ENCODE data around the gene OR13C4.

OR13C4 gene

GRCh38 chr9:104527109-104527508 is at the start of gene OR13C4:
Gene OR13C4, minus strand, starts transcription at chr9:104527209. Its CDS starts 0 bp downstream, at chr9:104527209.
- Histone ChIP-seq H3K27me3 (no peaks in the 10 kb centered on the region), H3K4me3 (ENCODE audit: low read depth in 1 of 2, low read length in 1 of 2) (no peak within 1 kb of the TSS), H3K9me3 (no peaks in the 10 kb centered on the region), H3K4me1 (ENCODE audit: control insufficient read depth in 1 of 2, insufficient read depth in 1 of 2, low read depth in 1 of 2, low read length in 1 of 2) (no peaks in the 10 kb centered on the region), H3K36me3 (no peaks in the 10 kb centered on the region), H3K27ac (no peak within 1 kb of the TSS)
- TF ChIP-seq, protein P1, sequence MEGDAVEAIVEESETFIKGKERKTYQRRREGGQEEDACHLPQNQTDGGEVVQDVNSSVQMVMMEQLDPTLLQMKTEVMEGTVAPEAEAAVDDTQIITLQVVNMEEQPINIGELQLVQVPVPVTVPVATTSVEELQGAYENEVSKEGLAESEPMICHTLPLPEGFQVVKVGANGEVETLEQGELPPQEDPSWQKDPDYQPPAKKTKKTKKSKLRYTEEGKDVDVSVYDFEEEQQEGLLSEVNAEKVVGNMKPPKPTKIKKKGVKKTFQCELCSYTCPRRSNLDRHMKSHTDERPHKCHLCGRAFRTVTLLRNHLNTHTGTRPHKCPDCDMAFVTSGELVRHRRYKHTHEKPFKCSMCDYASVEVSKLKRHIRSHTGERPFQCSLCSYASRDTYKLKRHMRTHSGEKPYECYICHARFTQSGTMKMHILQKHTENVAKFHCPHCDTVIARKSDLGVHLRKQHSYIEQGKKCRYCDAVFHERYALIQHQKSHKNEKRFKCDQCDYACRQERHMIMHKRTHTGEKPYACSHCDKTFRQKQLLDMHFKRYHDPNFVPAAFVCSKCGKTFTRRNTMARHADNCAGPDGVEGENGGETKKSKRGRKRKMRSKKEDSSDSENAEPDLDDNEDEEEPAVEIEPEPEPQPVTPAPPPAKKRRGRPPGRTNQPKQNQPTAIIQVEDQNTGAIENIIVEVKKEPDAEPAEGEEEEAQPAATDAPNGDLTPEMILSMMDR (IDR thresholded peaks at IDR 0.05): no peak

DNA sequence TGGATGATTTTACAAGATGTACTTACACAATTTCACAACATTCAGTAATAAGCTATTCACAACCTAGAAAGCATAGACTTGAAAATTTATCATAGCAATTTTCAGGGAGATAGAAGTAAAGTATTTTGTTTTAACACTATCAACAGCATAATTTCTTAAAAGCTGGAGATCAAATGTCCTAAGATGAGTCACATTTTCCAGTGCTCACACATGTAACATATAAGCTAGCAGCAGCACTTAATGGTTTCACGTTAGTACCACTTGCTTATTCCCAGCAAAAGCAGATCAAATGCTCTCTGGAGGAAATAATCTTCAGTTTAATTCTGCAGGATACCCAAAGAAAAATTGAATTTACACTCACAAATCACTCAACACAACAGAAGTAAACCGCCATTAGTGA is 48.4 kb upstream of the OR13C4 start:
- TF ChIP-seq, protein P1 (IDR thresholded peaks at IDR 0.05): no peak
- Histone ChIP-seq H3K4me1 (ENCODE audit: control insufficient read depth in 1 of 2, insufficient read depth in 1 of 2, low read depth in 1 of 2, low read length in 1 of 2) (no peaks in the 10 kb centered on the region), H3K27ac (no peak overlapping the region), H3K4me3 (ENCODE audit: low read depth in 1 of 2, low read length in 1 of 2) (no peak overlapping the region), H3K36me3 (no peaks in the 10 kb centered on the region), H3K27me3 (no peaks in the 10 kb centered on the region), H3K9me3 (no peaks in the 10 kb centered on the region)

DNA sequence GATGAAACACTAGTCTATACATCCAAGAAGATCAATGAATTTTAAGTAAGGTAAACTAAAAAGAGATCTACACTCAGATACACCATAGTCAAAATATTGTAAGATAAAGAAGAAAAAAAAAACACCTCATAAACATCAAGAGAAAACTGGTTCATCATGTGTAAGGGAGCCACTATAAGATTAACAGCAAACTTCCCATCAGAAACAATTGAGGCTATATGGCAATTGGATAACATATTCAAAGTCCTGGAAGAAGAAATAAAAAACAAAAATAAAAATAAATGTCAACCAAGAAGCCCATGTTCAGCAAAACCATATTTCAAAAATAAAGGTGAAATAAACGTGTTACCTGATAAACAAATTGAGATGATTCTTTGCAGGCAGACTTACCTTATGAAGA is 45.6 kb upstream of the OR13C4 start:
- Histone ChIP-seq H3K27me3 (no peaks in the 10 kb centered on the region), H3K36me3 (no peaks in the 10 kb centered on the region), H3K27ac (no peak overlapping the region), H3K4me3 (ENCODE audit: low read depth in 1 of 2, low read length in 1 of 2) (no peak overlapping the region), H3K4me1 (ENCODE audit: control insufficient read depth in 1 of 2, insufficient read depth in 1 of 2, low read depth in 1 of 2, low read length in 1 of 2) (no peaks in the 10 kb centered on the region), H3K9me3 (no peaks in the 10 kb centered on the region)
- TF ChIP-seq, protein P1 (IDR thresholded peaks at IDR 0.05): no peak

GRCh38 chr9:104568868-104569267 is 41.9 kb upstream of the OR13C4 start, which contains the start of gene OR13C8:
Gene OR13C8, plus strand, starts transcription at chr9:104569168. Its CDS starts 0 bp downstream, at chr9:104569168.
- Histone ChIP-seq H3K27ac (no peak within 1 kb of the TSS), H3K9me3 (no peaks in the 10 kb centered on the region), H3K36me3 (no peaks in the 10 kb centered on the region), H3K4me1 (ENCODE audit: control insufficient read depth in 1 of 2, insufficient read depth in 1 of 2, low read depth in 1 of 2, low read length in 1 of 2) (no peaks in the 10 kb centered on the region), H3K4me3 (ENCODE audit: low read depth in 1 of 2, low read length in 1 of 2) (no peak within 1 kb of the TSS), H3K27me3 (no peaks in the 10 kb centered on the region)
- TF ChIP-seq, protein P1 (IDR thresholded peaks at IDR 0.05): no peak

GRCh38 chr9:104564358-104564757 is 37.3 kb upstream of the OR13C4 start:
- no peaks in the 10 kb centered on the region for H3K4me1 ChIP-seq (ENCODE audit: control insufficient read depth in 1 of 2, insufficient read depth in 1 of 2, low read depth in 1 of 2, low read length in 1 of 2)
- TF ChIP-seq, protein P1 (IDR thresholded peaks at IDR 0.05): no peak
- no peaks in the 10 kb centered on the region for H3K36me3 ChIP-seq
- no peaks in the 10 kb centered on the region for H3K27me3 ChIP-seq
- no peak overlapping the region for H3K27ac ChIP-seq
- H3K4me3 ChIP-seq (ENCODE audit: low read depth in 1 of 2, low read length in 1 of 2): no peak overlapping the region
- H3K9me3 ChIP-seq: no peaks in the 10 kb centered on the region
